A204.1 (cell line): ENCODE measurements around the gene HSCB.
"Not testable (repeated sequence)": the region's sequence is repeated elsewhere in the genome, so short reads cannot be mapped to it uniquely, and the experiment has no call there.

Experiments used
- FAIRE-seq: peaks from 2 replicates; lab custom pipeline; 2012; peaks lifted over from hg19 to GRCh38; lab: Jason Lieb, UNC

HSCB gene

DNA sequence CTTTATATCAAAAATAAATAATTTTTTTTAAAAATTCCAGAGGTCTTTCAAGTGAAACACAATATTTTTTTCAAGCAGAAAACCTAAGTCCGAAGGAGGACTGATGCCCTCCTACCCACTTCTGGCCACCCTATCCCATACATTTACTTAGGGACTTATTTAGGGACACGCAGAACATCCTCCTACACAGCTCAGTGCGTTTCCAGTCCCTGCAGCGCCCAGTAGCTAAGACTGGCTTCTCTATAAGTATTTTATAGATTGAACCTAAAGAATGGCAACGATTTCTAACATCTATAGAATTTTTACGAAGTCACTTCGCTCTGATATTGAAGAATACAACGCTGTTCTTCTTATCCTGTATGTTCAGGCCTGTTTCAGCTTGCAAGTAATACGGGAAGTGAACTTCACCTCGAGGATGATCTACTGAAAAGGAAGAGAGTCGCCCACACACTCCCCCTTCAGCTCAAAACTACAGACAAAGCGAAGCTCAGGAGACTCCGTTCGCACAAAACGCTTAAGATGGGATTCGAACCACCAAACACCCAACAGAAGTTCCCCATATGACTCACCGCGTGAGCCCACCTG is 547 bp upstream of the HSCB start:
- no peak for FAIRE-seq

DNA sequence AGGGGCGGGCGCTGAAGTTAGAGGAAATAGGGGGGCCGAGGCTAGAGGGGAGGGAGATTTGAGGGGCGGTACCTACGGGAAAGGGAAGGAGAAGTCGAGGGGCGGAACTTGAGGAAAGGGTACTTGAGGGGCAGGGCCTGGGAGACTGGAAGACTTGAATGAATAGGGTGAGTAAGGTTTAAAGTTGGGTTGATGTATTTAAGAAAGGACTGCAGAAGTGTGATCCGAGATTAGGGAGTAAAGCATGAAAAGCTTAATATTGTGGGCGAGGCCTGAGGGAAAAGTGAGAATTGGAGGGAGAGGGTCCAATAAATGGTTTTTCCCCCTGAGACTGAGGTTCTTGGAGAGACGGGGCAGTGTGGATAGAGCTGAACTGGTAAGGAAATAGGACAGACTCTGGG is 723 bp downstream of the HSCB start:
- FAIRE-seq, result no peak

DNA sequence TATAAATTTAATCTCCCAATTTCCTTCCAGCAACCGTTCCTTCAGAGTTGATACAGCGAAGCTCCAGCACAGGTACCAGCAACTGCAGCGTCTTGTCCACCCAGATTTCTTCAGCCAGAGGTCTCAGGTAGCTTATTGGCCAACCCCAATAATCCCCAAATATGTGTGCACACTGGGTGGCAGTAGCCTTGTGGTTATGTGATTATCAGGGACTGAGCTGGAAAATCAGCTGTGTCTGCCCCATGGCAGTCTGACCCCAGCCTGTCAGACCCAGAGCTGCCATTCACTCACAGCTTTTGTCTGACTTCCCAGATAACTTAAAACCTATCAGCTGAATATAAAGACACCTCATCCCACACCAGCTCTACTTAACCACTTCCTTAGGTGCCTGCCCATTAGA is 2.0 kb downstream of the HSCB start:
- FAIRE-seq, result no peak

DNA sequence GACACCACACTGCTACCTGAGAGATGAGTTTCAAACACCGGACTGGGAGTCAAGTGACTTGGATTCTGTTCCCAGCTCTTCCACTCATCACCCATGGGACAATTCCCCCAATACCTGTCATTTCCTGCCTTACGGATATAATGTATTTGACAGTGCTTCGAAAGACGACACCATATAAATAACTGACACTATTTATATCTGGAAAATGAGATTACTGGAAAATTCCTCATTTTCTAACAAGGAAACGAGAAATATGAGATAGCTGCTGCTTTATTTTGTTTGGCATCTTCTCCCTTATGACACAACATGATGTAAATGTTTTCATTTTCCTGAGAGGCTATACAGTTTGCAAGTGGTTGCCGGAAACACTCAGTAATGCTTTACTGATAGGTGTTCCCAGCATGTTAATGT is 8.6 kb downstream of the HSCB start:
- FAIRE-seq, result no peak

DNA sequence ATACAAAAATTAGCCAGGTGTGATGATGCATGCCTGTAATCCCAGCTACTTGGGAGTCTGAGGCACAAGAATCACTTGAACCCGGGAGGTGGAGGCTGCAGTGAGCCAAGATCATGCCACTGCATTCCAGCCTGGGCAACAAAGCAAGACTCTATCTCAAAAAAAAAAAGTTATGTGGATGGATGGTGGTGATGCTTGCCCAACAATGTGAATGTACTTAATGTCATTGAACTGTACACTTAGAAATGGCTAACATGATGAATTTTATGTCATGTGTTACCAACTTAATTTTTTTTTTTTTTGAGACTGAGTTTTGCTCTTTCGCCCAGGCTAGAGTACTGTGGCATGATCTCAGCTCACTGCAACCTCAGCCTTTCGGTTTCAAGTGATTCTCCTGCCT is 12.7 kb downstream of the HSCB start:
- FAIRE-seq, result not testable (repeated sequence)

DNA sequence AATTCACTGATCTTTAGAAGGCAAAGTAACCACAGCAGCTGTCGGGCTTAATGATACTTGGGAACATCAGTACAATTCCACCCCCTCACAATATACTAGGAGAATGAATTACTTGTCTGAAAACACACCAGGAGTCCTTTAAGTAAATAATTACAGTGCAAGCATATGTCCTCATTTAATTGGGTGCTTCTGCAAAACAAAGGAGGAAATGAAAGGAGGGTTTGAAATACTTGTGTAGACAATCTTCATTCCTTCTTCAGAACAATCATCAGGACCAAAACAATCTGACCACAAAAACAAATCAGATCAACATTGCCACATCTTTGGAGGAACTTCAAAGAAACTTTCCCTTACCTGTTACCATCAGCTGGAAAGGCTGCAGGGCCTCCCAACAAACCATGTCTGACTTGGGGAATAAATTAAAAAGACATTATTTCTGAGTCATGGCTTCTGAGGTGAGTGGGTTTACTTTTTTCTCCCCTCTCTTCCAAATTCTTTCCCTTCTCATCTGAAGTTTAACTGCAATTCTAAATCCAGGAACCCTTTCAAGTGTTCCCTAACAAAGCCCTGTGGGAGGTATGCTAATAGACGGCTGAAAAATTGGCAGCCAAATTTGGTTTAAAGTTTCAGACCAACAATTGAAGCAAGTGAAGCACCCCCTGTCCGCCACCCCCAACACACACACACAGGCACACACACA is 18.2 kb downstream of the HSCB start:
- no peak for FAIRE-seq

DNA sequence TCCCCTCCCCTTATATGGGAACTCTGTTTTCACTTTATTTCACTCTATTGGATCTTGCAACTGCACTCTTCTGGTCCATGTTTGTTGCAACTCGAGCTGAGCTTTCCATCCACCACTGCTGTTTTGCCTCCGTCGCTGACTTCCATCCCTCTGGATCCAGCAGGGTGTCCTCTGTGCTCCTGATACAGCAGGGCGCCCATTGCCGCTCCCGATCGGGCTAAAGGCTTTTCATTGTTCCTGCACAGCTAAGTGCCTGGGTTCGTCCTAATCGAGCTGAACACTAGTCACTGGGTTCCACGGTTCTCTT is 19.6 kb downstream of the HSCB start:
- FAIRE-seq, result no peak

DNA sequence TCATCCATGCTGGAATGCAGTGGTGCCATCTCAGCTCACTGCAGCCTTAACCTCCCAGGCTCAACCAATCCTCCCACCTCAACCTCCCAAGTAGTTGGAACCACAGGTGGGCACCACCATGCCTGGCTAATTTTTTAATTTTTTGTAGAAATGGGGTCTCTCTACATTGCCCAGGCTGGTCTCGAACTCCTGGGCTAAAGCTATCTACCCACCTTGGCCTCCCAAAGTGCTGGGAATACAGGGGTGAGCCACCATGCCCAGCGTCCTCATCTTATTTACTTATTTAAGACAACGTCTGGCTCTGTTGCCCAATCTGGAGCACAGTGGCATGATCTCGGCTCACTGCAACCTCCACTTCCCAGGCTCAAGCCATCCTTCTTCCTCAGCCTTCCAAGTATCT is 20.2 kb downstream of the HSCB start:
- not testable (repeated sequence) for FAIRE-seq

DNA sequence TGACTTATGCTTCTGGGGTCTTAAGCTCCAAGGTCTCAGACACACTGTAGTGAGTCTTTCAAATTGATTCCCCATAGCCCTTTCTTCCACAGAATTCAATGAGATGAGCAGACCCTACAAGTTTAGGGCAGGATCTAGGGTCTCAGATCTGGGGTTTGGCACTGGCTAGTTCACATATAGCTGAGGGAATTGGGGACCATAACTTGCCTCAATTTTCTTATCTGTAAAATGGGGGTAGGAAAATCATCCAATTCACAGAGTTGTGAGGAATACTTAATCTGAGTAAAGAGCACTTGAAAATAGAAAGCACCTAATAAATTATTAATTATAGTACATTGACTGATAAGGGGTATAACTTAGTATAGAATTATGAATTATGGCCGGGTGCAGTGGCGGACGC is 24.8 kb downstream of the HSCB start:
- no peak for FAIRE-seq

DNA sequence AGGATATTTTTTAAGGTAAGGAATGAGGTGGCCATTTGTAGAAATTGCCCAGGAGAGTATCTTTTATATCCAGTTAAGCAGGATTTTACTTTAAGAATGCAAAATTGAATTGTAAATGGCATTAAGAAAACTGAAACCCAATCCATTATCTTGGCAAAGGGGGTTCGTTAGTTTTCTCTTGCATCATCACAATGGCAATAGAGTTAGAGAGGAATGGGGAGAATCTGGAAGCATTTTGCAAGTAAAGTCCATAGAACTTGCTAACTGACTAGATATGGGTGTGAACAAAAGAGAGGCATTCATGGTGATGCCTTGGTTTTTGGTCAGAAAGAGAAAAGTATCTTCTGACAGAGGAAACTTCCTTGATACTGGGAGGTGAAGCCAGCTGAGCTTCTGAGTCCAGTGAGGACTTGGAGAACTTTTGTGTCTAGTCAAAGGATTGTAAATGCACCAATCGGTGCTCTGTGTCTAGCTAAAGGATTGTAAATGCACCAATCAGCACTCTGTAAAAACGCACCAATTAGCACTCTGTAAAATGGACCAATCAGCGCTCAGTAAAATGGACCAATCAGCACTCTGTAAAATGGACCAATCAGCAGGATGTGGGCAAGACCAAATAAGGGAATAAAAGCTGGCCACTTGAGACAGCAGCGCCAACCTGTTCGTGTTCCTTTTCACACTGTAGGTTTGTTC is 27.0 kb downstream of the HSCB start:
- FAIRE-seq, result no peak

DNA sequence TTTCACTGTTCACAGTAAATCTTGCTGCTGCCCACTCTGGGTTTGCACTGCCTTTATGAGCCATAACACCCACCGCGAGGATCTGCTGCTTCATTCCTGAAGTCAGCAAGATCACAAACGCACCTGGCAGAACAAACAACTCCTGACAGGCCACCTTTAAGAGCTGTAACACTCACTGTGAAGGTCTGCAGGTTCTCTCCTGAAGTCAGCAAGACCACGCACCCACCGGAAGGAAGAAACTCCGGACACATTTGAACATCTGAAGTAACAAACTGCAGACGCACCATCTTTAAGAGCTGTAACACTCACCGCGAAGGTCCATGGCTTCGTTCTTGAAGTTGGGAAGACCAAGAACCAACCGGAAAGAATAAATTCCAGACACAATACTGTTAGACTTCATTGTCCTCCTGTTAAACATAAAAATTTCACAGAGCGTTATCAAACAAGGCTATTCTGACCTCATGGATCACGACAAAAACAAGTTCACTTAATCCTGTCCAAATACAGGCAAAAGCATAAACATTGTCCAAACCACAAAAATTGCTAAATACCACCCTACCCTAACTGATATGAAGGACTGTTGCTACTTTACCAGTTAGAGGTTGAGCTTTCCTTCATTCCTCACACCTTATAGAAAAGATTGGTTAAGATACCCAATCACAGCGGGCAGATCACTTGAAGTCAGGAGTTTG is 27.7 kb downstream of the HSCB start:
- no peak for FAIRE-seq

DNA sequence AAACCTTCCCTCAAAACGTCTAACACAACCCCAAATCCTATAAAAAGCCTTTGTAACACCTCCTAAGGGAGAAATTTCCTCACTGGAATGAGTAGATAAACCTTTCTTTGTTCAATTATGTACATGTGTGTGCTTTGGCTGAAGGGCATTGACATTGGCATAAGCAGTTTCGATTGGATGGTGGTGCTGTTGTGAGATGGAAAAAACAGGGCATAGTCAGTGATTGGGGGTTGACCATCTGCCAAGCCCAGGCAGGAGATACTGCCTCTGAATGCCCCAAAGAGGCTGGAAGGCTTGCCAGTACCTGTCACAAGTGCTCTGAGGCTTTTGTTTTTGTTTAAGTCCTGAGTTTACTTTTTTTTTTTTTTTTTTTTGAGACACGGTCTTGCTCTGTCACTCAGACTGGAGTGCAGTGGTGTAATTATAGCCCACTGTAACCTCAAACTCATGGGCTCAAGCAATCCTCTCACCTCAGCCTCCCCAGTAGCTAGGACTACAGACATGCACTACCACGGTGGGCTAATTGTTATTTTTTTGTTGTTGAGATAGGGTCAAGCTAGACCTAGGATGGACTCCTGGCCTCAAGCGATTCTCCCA is 29.5 kb downstream of the HSCB start:
- FAIRE-seq, result no peak

DNA sequence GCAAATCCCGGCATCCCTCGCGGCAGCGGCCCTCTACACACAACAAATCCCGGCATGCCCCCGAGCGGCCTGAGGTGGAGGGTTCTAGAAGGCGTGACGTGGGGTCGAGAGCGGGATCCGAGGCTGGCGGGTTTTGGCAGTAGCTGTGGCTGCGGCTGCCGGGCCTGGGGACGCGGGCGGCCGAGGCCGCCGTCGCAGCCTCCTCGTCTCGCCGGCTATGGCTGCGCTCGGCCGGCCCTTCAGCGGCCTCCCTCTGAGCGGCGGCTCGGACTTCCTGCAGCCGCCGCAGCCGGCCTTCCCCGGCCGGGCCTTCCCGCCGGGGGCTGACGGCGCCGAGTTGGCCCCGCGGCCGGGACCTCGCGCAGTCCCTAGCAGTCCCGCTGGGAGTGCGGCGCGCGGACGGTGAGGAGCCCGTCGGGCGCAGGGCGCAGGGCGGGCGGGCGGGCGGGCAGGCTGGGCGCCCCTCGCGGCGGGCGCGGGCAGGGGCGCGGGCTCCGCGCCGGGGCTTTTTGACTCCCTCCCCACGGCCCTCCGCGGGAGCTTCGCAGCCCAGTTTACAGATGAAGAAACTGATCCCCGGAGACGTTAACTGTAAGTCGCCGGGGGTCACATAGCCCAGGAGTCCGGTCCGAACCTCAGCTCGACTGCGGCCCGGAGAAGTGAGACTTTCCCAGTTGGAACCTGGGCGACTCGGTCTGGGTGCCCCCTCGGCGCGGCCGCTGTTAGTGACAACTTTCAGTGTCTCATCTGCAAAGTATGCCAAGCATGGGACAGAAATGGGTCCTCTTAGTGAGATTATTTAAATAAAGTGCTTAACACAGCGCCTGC is 31.0 kb downstream of the HSCB start, which contains the start of gene CCDC117:
Gene CCDC117, plus strand, starts transcription at position 63 of the 828 bp plus-strand sequence. Its CDS starts 155 bp downstream, at position 218.
- no peak for FAIRE-seq

DNA sequence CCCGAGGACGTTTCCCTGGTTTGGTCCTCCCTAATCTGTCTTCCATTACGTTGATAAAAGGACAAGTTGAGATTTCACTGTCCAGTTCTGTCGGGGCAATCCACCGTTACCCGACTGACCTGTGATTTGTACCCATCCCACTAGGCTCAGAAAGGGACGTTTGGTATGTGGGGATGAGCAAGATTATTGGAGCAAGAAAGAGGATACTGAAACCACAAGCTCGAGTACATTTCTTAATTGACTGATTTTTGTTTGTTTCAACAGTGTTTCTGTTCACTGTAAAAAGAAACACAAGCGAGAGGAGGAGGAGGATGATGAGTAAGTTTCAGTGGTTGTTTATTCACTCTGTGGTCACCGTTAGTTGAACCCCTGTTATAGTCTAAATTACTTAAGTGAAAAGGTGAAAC is 31.6 kb downstream of the HSCB start:
- FAIRE-seq, result no peak

DNA sequence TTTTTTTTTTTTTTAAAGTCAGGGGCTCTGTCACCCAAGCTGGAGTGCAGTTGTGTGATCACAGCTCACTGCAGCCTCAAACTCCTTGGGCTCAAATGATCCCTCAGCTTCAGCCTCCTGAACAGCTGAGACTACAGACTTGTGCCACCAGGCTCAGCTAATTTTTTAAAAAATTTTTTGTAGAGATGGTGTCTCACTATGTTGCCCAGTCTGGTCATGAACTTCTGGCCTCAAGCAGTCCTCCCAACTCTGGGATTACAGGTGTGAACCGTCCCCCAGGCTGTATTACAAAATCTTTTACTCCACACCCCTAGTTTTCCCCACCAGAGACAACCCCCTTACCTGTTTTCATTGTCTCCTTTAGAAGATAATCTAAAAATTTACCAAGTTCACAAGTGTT is 32.5 kb downstream of the HSCB start:
- no peak for FAIRE-seq

DNA sequence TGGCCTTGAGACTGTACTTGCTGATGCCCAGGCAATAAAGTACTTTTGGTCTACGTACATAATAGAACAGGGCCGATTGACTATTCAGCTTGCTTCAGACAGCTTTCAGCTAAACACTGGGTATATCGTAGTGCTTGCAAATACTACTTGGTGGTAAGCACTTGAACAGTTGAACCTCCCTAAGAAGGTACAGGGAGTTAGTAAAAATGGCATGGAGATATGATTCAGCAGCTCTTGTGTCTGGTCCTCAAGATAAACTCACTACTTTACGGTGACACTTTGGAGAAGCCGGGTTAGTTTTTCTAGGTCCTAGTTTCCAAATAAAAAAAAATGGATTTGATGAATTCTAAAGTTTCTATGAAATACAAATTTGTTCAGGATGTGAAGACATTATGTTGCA is 38.0 kb downstream of the HSCB start:
- no peak for FAIRE-seq

DNA sequence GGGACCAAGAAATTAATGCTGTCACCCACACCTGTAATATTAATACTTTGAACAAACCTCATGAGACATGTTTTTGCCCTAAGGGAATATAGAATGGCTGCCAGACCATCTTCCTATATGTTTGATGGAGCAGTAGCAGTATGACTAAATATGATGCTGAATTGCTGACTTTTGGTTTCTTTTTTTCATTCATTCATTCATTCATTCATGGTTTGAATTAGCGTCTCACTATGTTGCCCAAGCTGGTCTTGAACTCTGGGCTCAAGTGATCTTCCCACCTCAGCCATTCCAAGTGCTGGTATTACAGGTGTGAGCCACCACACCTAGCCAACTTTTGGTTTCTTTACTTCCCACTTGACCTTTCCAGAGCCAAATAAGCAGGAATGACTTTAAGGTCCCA is 38.5 kb downstream of the HSCB start:
- FAIRE-seq, result no peak

DNA sequence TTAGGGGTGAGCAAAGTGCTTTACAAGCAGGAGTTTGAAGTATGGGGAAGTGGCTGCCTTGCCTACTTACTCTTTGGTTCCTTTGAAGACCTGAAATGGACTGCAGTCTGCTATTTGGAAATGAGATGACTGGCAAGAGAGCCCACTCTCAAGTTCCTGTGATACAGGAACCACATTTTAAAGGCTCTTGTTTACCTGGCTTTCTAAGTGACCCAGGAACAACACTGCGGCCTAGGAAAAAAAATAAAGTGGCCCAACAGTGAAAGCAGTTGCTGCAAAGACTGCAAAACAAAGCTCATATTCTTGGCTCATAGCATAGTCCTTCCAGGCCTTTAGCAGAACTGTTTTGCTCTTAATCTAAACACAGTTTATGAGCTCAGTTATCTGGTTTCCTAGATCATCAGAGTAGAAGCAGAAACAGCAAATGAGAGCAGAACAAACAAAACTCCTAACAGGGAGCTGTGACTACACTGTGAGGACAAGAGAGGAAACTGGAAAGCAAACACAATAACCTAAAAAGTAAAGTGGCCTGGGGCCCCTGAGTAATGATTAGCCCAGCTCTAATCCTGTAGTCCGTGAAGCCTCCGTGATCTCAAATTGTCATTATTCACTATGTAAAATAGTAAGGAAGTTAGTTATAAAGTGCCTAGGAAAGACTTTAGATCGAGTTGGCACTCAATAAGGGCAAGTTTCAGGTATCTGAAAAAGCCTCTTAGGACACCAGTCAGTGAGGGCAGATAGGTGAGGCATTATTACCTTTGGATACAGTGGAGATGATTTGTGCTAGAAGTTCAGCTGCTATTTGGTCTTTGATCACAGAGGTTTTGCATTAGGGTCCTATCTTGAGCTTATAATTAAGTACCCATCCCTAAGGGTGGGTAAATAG is 42.2 kb downstream of the HSCB start:
- FAIRE-seq, result no peak

DNA sequence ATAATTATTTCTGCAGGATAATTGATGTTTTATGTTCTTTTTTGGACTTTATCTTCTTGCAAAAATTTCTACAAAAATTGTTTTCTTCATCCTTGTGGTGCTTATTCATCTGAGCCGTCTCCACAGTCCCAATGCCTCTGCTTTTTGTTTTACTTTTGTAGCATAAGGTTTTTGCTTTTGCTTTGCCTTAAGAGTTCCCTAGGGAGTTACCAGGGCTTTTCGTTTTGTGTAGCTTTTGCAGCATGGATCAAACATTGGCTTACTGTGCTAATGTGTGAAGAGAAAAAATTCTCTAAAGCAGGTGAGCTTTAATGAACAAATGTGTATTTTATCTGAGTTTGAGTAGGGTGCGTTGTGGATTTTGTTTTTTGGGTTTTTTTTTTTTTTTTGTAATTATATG is 46.8 kb downstream of the HSCB start:
- no peak for FAIRE-seq

DNA sequence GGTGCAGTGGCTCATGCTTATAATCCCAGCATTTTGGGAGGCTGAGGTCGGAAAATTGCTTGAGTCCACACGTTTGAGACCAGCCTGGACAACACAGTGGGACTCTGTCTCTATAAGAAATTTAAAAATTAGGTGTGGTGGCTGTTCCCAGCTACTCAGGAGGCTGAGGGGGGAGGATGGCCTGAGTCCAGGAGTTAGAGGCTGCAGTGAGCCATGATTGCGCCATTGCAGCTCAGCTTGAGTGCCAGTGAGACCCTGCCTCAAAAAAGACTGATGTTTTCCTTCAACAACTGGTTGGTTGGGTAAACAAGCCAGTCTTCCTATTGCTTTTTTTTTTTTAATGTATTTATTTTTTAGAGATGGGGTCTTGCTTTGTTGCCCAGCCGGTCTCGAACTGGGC is 49.3 kb downstream of the HSCB start:
- no peak for FAIRE-seq
